K562 (cell line): ENCODE measurements around the gene LPGAT1. TPM values are rescaled to one million over a fixed set of nuclear protein-coding genes. Genes with fewer than 3 reads are reported as not detected.

Experiments
- ATAC-seq: fragments of 200-7000 bp; cut with Tn5 transposase; 3 replicates; pipeline ENCODE4 v1.9.1; 2020; ENCODE audit warnings: moderate library complexity
- BruUV-seq: library from RNA; stranded (reverse); fragments of 400-500 nt; replicated peaks from 2 replicates; lab custom pipeline; 2021; lab: Mats Ljungman, UMichigan
- CTCF ChIA-PET: fragments of 300-600 bp; formaldehyde crosslinking; extraction: SDS; loops from one replicate; lab custom pipeline; 2021; ENCODE audit warnings: low intra/inter-chr PET ratio; lab: Yijun Ruan, JAX
- POLR2A ChIA-PET: fragments of 300-600, 350-650 bp; sonication (Branson Sonifier 250); formaldehyde crosslinking; extraction: SDS; loops from one replicate; lab custom pipeline; 2021; ENCODE audit warnings: antibody characterized with exemption, inconsistent platforms; lab: Yijun Ruan, JAX
- DNase-seq, 4 experiments: peaks; one replicate each; pipeline versions ENCODE4 v3.0.0 to v3.0.0-alpha.2; 2011 to 2018; ENCODE audit warnings: low spot score in 3 of 4, mixed read lengths in 3 of 4; ENCODE audit errors: extremely low read depth in 1 of 4
- FAIRE-seq: peaks from 2 replicates; lab custom pipeline; 2011; peaks lifted over from hg19 to GRCh38; lab: Jason Lieb, UNC
- H2AFZ ChIP-seq: 2 replicates; pipeline ENCODE4 v1.6.0; 2011; ENCODE audit warnings: low read depth, low read length, control low read depth, inconsistent platforms
- H3K27ac ChIP-seq: fragments of 200-600 bp; 3 replicates; pipeline ENCODE4 v1.8.0; 2011; ENCODE audit warnings: low read depth, mild to moderate bottlenecking, control low read depth, inconsistent platforms, low read length, moderate library complexity, mixed read lengths; ENCODE audit errors: extremely low read depth
- H3K27me3 ChIP-seq, 2 experiments: fragments of 300-600 bp in 1 of 2; 2 replicates in 1 of 2; 3 replicates in 1 of 2; pipeline versions ENCODE4 v1.6.0 to v1.8.0; 2011; ENCODE audit warnings: inconsistent platforms in 2 of 2, low read length in 2 of 2, mild to moderate bottlenecking in 1 of 2, mixed read lengths in 1 of 2, moderate library complexity in 1 of 2; ENCODE audit not compliant: control insufficient read depth in 2 of 2, insufficient read depth in 2 of 2
- H3K36me3 ChIP-seq: fragments of 300-600 bp; 3 replicates; pipeline ENCODE4 v1.8.0; 2011; ENCODE audit warnings: mild to moderate bottlenecking, low read length, inconsistent platforms; ENCODE audit not compliant: control insufficient read depth, insufficient read depth
- H3K4me1 ChIP-seq, 2 experiments: fragments of 200-600 bp in 1 of 2; replicated peaks in 1 of 2; 2 replicates in 1 of 2; 3 replicates in 1 of 2; pipeline versions ENCODE4 v1.5.1 to v1.8.0; 2011; ENCODE audit warnings: inconsistent platforms in 2 of 2, low read length in 2 of 2, mild to moderate bottlenecking in 1 of 2, mixed read lengths in 1 of 2, moderate library complexity in 1 of 2; ENCODE audit not compliant: control insufficient read depth in 2 of 2, insufficient read depth in 2 of 2
- H3K4me2 ChIP-seq: 2 replicates; pipeline ENCODE4 v1.6.1; 2011; ENCODE audit warnings: low read length, control low read depth, inconsistent platforms, mixed read lengths; ENCODE audit not compliant: insufficient read depth
- H3K4me3 ChIP-seq: fragments of 200-600 bp; sonication (generic), shearing (Covaris generic); 2 replicates; pipeline ENCODE4 v1.5.1; 2016; ENCODE audit warnings: control low read depth, inconsistent platforms
- H3K79me2 ChIP-seq: fragments of 200-600 bp; 3 replicates; pipeline ENCODE4 v1.8.0; 2011; ENCODE audit warnings: low read length, inconsistent platforms; ENCODE audit not compliant: control insufficient read depth, insufficient read depth
- H3K9ac ChIP-seq, 2 experiments: 2 replicates each; pipeline versions ENCODE4 v1.6.0 to v1.6.1; 2011; ENCODE audit warnings: low read depth in 2 of 2, low read length in 2 of 2, control low read depth in 1 of 2, inconsistent platforms in 1 of 2, mild to moderate bottlenecking in 1 of 2, mixed read lengths in 1 of 2; ENCODE audit not compliant: insufficient read depth in 1 of 2
- H3K9me1 ChIP-seq: one replicate; pipeline ENCODE4 v1.6.0; 2011; ENCODE audit warnings: inconsistent platforms, mild to moderate bottlenecking, low read length, moderate library complexity; ENCODE audit not compliant: control insufficient read depth, insufficient read depth
- H3K9me3 ChIP-seq: replicated peaks from 2 replicates; pipeline ENCODE4 v1.5.1; 2011; ENCODE audit warnings: low read depth, low read length, inconsistent platforms; ENCODE audit not compliant: control insufficient read depth, insufficient read depth
- H4K20me1 ChIP-seq: replicated peaks from 2 replicates; pipeline ENCODE4 v1.6.1; 2011; ENCODE audit warnings: low read length, inconsistent platforms, mixed read lengths; ENCODE audit not compliant: control insufficient read depth, insufficient read depth
- CEBPB ChIP-seq: fragments of 450-650 bp; IDR thresholded peaks from 2 replicates; pipeline ENCODE4 v1.6.1; 2016; ENCODE audit warnings: missing genetic modification characterization, missing compliant biosample characterization
- CEBPG ChIP-seq, 3 experiments: fragments of 200-800 bp in 1 of 3; sonication (Bioruptor generic) in 1 of 3; sonication (generic) in 1 of 3; formaldehyde crosslinking in 1 of 3; IDR thresholded peaks in 2 of 3; conservative IDR thresholded peaks in 1 of 3; 2 replicates each; pipeline versions ENCODE4 v1.6.1 to v1.8.0; 2016 to 2022; ENCODE audit warnings: missing compliant biosample characterization in 2 of 3, missing genetic modification characterization in 2 of 3, mild to moderate bottlenecking in 1 of 3, missing genetic modification reagents in 1 of 3
- DPF2 ChIP-seq: fragments of 450-650 bp; IDR thresholded peaks from 2 replicates; pipeline ENCODE4 v1.6.1; 2016
- ESRRA ChIP-seq: fragments of 450-650 bp; IDR thresholded peaks from 2 replicates; pipeline ENCODE4 v1.6.1; 2014; ENCODE audit warnings: low read depth, mild to moderate bottlenecking, moderate library complexity, borderline replicate concordance
- L3MBTL2 ChIP-seq: fragments of 450-650 bp; IDR thresholded peaks from 2 replicates; pipeline ENCODE4 v1.6.1; 2016; ENCODE audit warnings: mild to moderate bottlenecking, moderate library complexity
- POU5F1 ChIP-seq: fragments of 150-350 bp; IDR thresholded peaks from 2 replicates; pipeline ENCODE4 v1.6.1; 2014; ENCODE audit warnings: borderline replicate concordance, low read length, low read depth, mild to moderate bottlenecking; ENCODE audit not compliant: partially characterized antibody
- PTBP1 ChIP-seq: fragments of 200-400 bp; formaldehyde crosslinking; IDR thresholded peaks from 2 replicates; pipeline ENCODE4 v1.6.1; 2017; ENCODE audit warnings: low read depth, low read length
- SMAD3 ChIP-seq: fragments of 450-650 bp; formaldehyde crosslinking; conservative IDR thresholded peaks from 2 replicates; pipeline ENCODE4 v1.4.0; 2020; ENCODE audit warnings: mild to moderate bottlenecking
- SPI1 ChIP-seq: IDR thresholded peaks from 2 replicates; pipeline ENCODE4 v1.6.1; 2011; ENCODE audit warnings: low read depth, low read length, control low read depth, borderline replicate concordance
- YBX1 ChIP-seq: fragments of 450-650 bp; IDR thresholded peaks from 2 replicates; pipeline ENCODE4 v1.7.1; 2016; ENCODE audit warnings: mild to moderate bottlenecking
- WGBS: fragments of 100-300 bp; shearing (Covaris generic); methylation state at CpG from one replicate; pipeline ENCODE4 v1.1.6; 2016; ENCODE audit warnings: low coverage, mixed read lengths; ENCODE audit not compliant: insufficient coverage; ENCODE audit errors: missing lambda C conversion rate; 5-methylcytosine and 5-hydroxymethylcytosine counted together
- in situ Hi-C: fragments of 300-500 bp; cut with MboI; formaldehyde crosslinking; loops from 4 replicates; pipeline ENCODE4 v1.15.0; 2018; ENCODE audit warnings: inconsistent platforms, mixed read lengths
- intact Hi-C: fragments of 100-400 bp; cut with micrococcal nuclease; formaldehyde crosslinking; loops from 2 replicates; pipeline ENCODE4 v1.14.2; 2022
- polyA plus RNA-seq, 8 experiments: library from polyadenylated mRNA; depleted of rRNA in 4 of 8; stranded (reverse) in 5 of 8; unstranded in 3 of 8; fragments of >200 nt; fragmentation: Nextera tagmentation in 2 of 8; fragmentation: Illumina TruSeq in 1 of 8; extraction: Ambion mirVana in 2 of 8; extraction: Trizol in 1 of 8; gene quantifications; 2 replicates each; pipeline versions ENCODE4 v1.2.1 to v1.2.3, GENCODE V29; 2011 to 2014; ENCODE audit warnings: inconsistent platforms in 1 of 8, missing spikeins in 1 of 8
- total RNA-seq, 7 experiments: library from RNA; depleted of rRNA in 6 of 7; stranded (reverse); fragments of >200 nt in 6 of 7; fragmentation: Illumina TruSeq in 2 of 7; extraction: Trizol in 2 of 7; gene quantifications; 2 replicates each; pipeline versions ENCODE4 v1.2.1 to v1.2.3, GENCODE V29; 2011 to 2021; ENCODE audit warnings: low replicate concordance in 1 of 7
- TF ChIP-seq, protein P1 (sequence below), 2 experiments: fragments of 450-650 bp; IDR thresholded peaks; 2 replicates each; pipeline ENCODE4 v1.6.1; 2018; ENCODE audit warnings: mild to moderate bottlenecking in 2 of 2, low read depth in 1 of 2; ENCODE audit not compliant: partially characterized antibody in 2 of 2
- TF ChIP-seq, protein P2 (sequence below): sonication (generic); formaldehyde crosslinking; IDR thresholded peaks from 2 replicates; pipeline ENCODE4 v1.8.0; 2023; ENCODE audit warnings: mild to moderate bottlenecking, missing genetic modification reagents

LPGAT1 gene
- total and polyA plus RNA-seq, 9 of the 15 experiments (the other 6 are each of a cell fraction or from before 2014, with no cell fraction given), result 5.7 to 31.4 (median 16.3) TPM

DNA sequence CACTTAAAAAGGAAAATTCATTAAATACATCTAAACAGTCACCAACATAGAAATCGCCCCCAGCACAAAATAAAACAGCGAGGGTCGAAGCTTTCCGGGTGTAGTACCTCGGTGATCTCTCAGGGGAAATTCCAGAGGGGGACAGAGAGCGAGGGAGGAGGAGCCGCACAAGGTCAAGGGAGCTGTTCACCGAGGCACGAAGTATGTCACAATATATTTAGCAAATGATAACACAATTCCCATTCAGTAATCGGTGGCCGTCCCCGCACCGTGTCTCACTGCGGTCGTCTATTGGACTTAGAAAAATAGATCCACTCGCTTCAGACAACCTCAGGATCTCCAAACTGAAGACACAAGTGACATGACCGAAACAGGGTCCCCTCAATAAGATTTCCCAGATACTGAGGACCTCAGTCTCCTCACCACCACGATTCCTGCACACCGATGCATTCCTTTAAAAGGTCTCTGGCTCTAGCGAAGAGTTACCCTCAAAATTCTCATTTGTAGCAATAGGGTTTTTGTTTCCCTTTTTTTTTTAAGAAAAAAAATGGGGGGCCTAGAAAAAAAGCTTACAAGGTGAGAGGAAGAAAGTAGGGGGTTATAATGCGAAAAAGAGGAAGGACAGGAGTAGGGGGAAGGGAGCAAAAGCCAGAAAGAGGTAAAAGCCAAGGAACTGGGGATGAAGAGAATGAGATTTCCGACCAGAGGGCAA, 1.1 kb downstream of the LPGAT1 start:
- Histone ChIP-seq H3K36me3 (no peaks in the 10 kb centered on the region; the same call in 2 of the 3 replicates), H3K4me3 (peak overlapping the region; percentile 83), H3K4me1 (peaks cover 18 to 20% of the 10 kb centered on the region in 2 experiments), H2AFZ (peak overlapping the region; percentile 98), H3K9me1 (no peaks in the 10 kb centered on the region), H3K9me3 (no peaks in the 10 kb centered on the region), H3K4me2 (peak overlapping the region; percentile 82), H3K27ac (no peak overlapping the region), H3K27me3 (no peaks in the 10 kb centered on the region), H3K79me2 (peaks cover 7% of the 10 kb centered on the region; the same call in 1 of the 3 replicates), H3K9ac (peak overlapping the region; percentile 71 to 93), H4K20me1 (no peaks in the 10 kb centered on the region)
- WGBS, result 3% methylated on average over 22 of the region's 22 CpGs
- in situ Hi-C loops (loop anchor here (5.0 kb wide), 1 partner anchor 132 kb away; no protein-coding TSS in a partner anchor), intact Hi-C loops (loop anchor here (1.0 to 5.0 kb wide), 4 partner anchors 87 to 205 kb away; partner anchors contain the start of genes DTL and INTS7)
- DNase-seq (peak in 3 of 4 experiments; percentile 27 to 69 (median 55)), ATAC-seq (peak; percentile 40), FAIRE-seq (peak; percentile 35)
- POLR2A ChIA-PET, result interaction anchor here (0.6 to 1.6 kb wide), 9 partner anchors 13 to 206 kb away, joined by 3 to 7 read pairs (median 4); partner anchors contain the start of genes DTL and INTS7
- CTCF ChIA-PET, result interaction anchor here (0.6 to 2.6 kb wide), 5 partner anchors 115 to 824 kb away, joined by 3 to 9 read pairs (median 4); no protein-coding TSS in a partner anchor
- BruUV-seq, result no TSS peak
- TF ChIP-seq SPI1 (peak; percentile 60; the same call in 1 of the 2 replicates), YBX1 (0 out of 2 replicates have a peak, but pooled peaks have one; percentile 45), SMAD3 (CRISPR knock-in tag) (0 out of 2 replicates have a peak, but pooled peaks have one; percentile 37), DPF2 (peak; percentile 44), L3MBTL2 (0 out of 2 replicates have a peak, but pooled peaks have one; percentile 46), CEBPB (tag) (peak; percentile 97), POU5F1 (no peak), PTBP1 (no peak), ESRRA (peak; percentile 53; the same call in 1 of the 2 replicates), CEBPG (CRISPR knock-in tag; IDR thresholded peaks at IDR 0.05) (no peak), CEBPG (tag; conservative IDR thresholded peaks at IDR 0.05 in 1 of 2, IDR thresholded peaks at IDR 0.05 in 1 of 2) (peak; percentile 70 to 71)
- TF ChIP-seq, protein P1, sequence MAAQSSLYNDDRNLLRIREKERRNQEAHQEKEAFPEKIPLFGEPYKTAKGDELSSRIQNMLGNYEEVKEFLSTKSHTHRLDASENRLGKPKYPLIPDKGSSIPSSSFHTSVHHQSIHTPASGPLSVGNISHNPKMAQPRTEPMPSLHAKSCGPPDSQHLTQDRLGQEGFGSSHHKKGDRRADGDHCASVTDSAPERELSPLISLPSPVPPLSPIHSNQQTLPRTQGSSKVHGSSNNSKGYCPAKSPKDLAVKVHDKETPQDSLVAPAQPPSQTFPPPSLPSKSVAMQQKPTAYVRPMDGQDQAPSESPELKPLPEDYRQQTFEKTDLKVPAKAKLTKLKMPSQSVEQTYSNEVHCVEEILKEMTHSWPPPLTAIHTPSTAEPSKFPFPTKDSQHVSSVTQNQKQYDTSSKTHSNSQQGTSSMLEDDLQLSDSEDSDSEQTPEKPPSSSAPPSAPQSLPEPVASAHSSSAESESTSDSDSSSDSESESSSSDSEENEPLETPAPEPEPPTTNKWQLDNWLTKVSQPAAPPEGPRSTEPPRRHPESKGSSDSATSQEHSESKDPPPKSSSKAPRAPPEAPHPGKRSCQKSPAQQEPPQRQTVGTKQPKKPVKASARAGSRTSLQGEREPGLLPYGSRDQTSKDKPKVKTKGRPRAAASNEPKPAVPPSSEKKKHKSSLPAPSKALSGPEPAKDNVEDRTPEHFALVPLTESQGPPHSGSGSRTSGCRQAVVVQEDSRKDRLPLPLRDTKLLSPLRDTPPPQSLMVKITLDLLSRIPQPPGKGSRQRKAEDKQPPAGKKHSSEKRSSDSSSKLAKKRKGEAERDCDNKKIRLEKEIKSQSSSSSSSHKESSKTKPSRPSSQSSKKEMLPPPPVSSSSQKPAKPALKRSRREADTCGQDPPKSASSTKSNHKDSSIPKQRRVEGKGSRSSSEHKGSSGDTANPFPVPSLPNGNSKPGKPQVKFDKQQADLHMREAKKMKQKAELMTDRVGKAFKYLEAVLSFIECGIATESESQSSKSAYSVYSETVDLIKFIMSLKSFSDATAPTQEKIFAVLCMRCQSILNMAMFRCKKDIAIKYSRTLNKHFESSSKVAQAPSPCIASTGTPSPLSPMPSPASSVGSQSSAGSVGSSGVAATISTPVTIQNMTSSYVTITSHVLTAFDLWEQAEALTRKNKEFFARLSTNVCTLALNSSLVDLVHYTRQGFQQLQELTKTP (IDR thresholded peaks at IDR 0.05; ENCODE audit: low read depth in 1 of 2, partially characterized antibody in 2 of 2), result peak in 1 of 2 experiments; percentile 30
- TF ChIP-seq, protein P2, sequence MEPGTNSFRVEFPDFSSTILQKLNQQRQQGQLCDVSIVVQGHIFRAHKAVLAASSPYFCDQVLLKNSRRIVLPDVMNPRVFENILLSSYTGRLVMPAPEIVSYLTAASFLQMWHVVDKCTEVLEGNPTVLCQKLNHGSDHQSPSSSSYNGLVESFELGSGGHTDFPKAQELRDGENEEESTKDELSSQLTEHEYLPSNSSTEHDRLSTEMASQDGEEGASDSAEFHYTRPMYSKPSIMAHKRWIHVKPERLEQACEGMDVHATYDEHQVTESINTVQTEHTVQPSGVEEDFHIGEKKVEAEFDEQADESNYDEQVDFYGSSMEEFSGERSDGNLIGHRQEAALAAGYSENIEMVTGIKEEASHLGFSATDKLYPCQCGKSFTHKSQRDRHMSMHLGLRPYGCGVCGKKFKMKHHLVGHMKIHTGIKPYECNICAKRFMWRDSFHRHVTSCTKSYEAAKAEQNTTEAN (CRISPR knock-in tag), result peak; percentile 78; the same call in 1 of the 2 replicates
